Fibroblast of mammary gland (primary cell): ENCODE measurements around the gene DLG2.

ENCODE experiments used
- DNase-seq: peaks from one replicate; pipeline ENCODE4 v3.0.0-alpha.2; 2010; ENCODE audit warnings: low read depth
- H3K4me3 ChIP-seq: 2 replicates; pipeline ENCODE4 v1.5.1; 2011; ENCODE audit warnings: low read depth, mild to moderate bottlenecking, low read length, moderate library complexity; ENCODE audit not compliant: control insufficient read depth
- CTCF ChIP-seq: conservative IDR thresholded peaks from 2 replicates; pipeline ENCODE4 v1.5.1; 2011; ENCODE audit warnings: low read depth, low read length, inconsistent platforms; ENCODE audit not compliant: control insufficient read depth, insufficient read depth

Gene DLG2

GRCh38 chr11:83617671-83618070 lies 2009.5 kb downstream of the DLG2 start:
- no peak for DNase-seq
- no peak for TF ChIP-seq CTCF
- H3K4me3 ChIP-seq = no peak overlapping the region

- TF ChIP-seq CTCF = no peak
- DNase-seq = no peak
- H3K4me3 ChIP-seq = no peak overlapping the region
Measured at GRCh38 chr11:83613767-83614121, 2013.4 kb downstream of the DLG2 start.

- DNase-seq = no peak
- no peak for TF ChIP-seq CTCF
- no peak overlapping the region for H3K4me3 ChIP-seq
Measured at GRCh38 chr11:83612891-83613766, 2014.0 kb downstream of the DLG2 start.

- H3K4me3 ChIP-seq = no peak overlapping the region
- no peak for TF ChIP-seq CTCF
- DNase-seq = no peak
Measured at GRCh38 chr11:83611600-83611999, 2015.5 kb downstream of the DLG2 start.

- no peak overlapping the region for H3K4me3 ChIP-seq
- TF ChIP-seq CTCF = no peak
- peak; percentile 5 for DNase-seq
Measured at GRCh38 chr11:83611031-83611430, 2016.1 kb downstream of the DLG2 start.

- DNase-seq = no peak
- no peak for TF ChIP-seq CTCF
- no peak overlapping the region for H3K4me3 ChIP-seq
Measured at GRCh38 chr11:83609191-83609590, 2018.0 kb downstream of the DLG2 start.
